IMR-90 (cell line): ENCODE measurements around the gene ST7. TPM values are rescaled to one million over a fixed set of nuclear protein-coding genes. Genes with fewer than 3 reads are reported as not detected.
A peak's percentile ranks its signal among the peaks of the same experiment; 100 is the strongest.

Source experiments
- ATAC-seq: fragments of 200-7000 bp; cut with Tn5 transposase; 2 replicates; pipeline ENCODE4 v1.9.1; 2020; ENCODE audit warnings: low read depth, mild to moderate bottlenecking, moderate library complexity
- BruUV-seq: library from RNA; stranded (reverse); fragments of 400-500 nt; replicated peaks from 2 replicates; lab custom pipeline; 2021; lab: Mats Ljungman, UMichigan
- CTCF ChIA-PET: fragments of 300-600 bp; formaldehyde crosslinking; extraction: SDS; loops from one replicate; lab custom pipeline; 2021; ENCODE audit warnings: antibody characterized with exemption; lab: Yijun Ruan, JAX
- POLR2A ChIA-PET: fragments of 300-600 bp; sonication (Branson Sonifier 250); formaldehyde crosslinking; loops from one replicate; lab custom pipeline; 2022; ENCODE audit warnings: antibody characterized with exemption; ENCODE audit not compliant: unreplicated experiment; lab: Charles Lee
- DNase-seq: peaks from one replicate; pipeline ENCODE4 v3.0.0; 2013
- H2AFZ ChIP-seq: replicated peaks from 2 replicates; pipeline ENCODE3; 2013; ENCODE audit warnings: low read length, mild to moderate bottlenecking; ENCODE audit not compliant: poor library complexity
- H2AK5ac ChIP-seq: 2 replicates; pipeline ENCODE4 v1.6.1; 2013; ENCODE audit warnings: low read depth, low read length, inconsistent platforms
- H2AK9ac ChIP-seq: replicated peaks from 2 replicates; pipeline ENCODE3; 2013; ENCODE audit warnings: mild to moderate bottlenecking, low read depth, low read length, moderate library complexity; ENCODE audit not compliant: poor library complexity
- H2BK120ac ChIP-seq: 2 replicates; pipeline ENCODE4 v1.6.1; 2013; ENCODE audit warnings: low read depth, low read length, inconsistent platforms
- H2BK15ac ChIP-seq: 3 replicates; pipeline ENCODE4 v1.6.1; 2013; ENCODE audit warnings: low read depth, low read length, inconsistent platforms
- H2BK20ac ChIP-seq: 2 replicates; pipeline ENCODE4 v1.6.1; 2013; ENCODE audit warnings: low read depth, mild to moderate bottlenecking, inconsistent platforms, low read length, moderate library complexity
- H2BK5ac ChIP-seq: 2 replicates; pipeline ENCODE4 v1.6.1; 2013; ENCODE audit warnings: mild to moderate bottlenecking, low read depth, low read length, inconsistent platforms; ENCODE audit not compliant: poor library complexity, severe bottlenecking
- H3K14ac ChIP-seq: replicated peaks from 2 replicates; pipeline ENCODE4 v1.6.1; 2013; ENCODE audit warnings: low read depth, low read length, inconsistent platforms
- H3K18ac ChIP-seq: 2 replicates; pipeline ENCODE4 v1.6.1; 2013; ENCODE audit warnings: low read depth, low read length, control low read depth
- H3K23ac ChIP-seq: 2 replicates; pipeline ENCODE4 v1.6.1; 2013; ENCODE audit warnings: low read depth, low read length, inconsistent platforms
- H3K27ac ChIP-seq: 2 replicates; pipeline ENCODE4 v1.5.1; 2013; ENCODE audit warnings: mild to moderate bottlenecking, control low read depth, low read length; ENCODE audit not compliant: insufficient read depth
- H3K27me3 ChIP-seq: 2 replicates; pipeline ENCODE4 v1.6.1; 2013; ENCODE audit warnings: low read length; ENCODE audit not compliant: control insufficient read depth, insufficient read depth
- H3K36me3 ChIP-seq: 2 replicates; pipeline ENCODE4 v1.6.1; 2013; ENCODE audit warnings: low read length, mixed read lengths; ENCODE audit not compliant: control insufficient read depth, insufficient read depth
- H3K4ac ChIP-seq: 2 replicates; pipeline ENCODE4 v1.6.1; 2013; ENCODE audit warnings: low read depth, low read length, inconsistent platforms
- H3K4me1 ChIP-seq: 2 replicates; pipeline ENCODE4 v1.6.1; 2013; ENCODE audit warnings: low read length, mixed read lengths; ENCODE audit not compliant: control insufficient read depth, insufficient read depth
- H3K4me2 ChIP-seq: 2 replicates; pipeline ENCODE4 v1.6.1; 2013; ENCODE audit warnings: low read depth, mild to moderate bottlenecking, control low read depth, low read length, moderate library complexity
- H3K4me3 ChIP-seq: 2 replicates; pipeline ENCODE4 v1.5.1; 2013; ENCODE audit warnings: low read depth, mild to moderate bottlenecking, control low read depth, low read length, moderate library complexity; ENCODE audit not compliant: insufficient read depth
- H3K56ac ChIP-seq: 2 replicates; pipeline ENCODE4 v1.6.1; 2013; ENCODE audit warnings: low read length, inconsistent platforms; ENCODE audit not compliant: insufficient read depth; ENCODE audit errors: extremely low read depth
- H3K79me1 ChIP-seq, 2 experiments: 2 replicates each; pipeline ENCODE4 v1.6.1; 2013; ENCODE audit warnings: low read length in 2 of 2, inconsistent platforms in 1 of 2, low read depth in 1 of 2
- H3K9ac ChIP-seq: 2 replicates; pipeline ENCODE4 v1.6.1; 2013; ENCODE audit warnings: low read depth, low read length, control low read depth
- H3K9me1 ChIP-seq: 2 replicates; pipeline ENCODE4 v1.6.1; 2013; ENCODE audit warnings: low read length, inconsistent platforms; ENCODE audit not compliant: insufficient read depth
- H3K9me3 ChIP-seq: 2 replicates; pipeline ENCODE4 v1.6.1; 2013; ENCODE audit warnings: low read length; ENCODE audit not compliant: control insufficient read depth, insufficient read depth
- H4K20me1 ChIP-seq: 2 replicates; pipeline ENCODE4 v1.6.1; 2013; ENCODE audit warnings: low read length, inconsistent platforms; ENCODE audit not compliant: insufficient read depth
- H4K5ac ChIP-seq: 2 replicates; pipeline ENCODE4 v1.6.1; 2013; ENCODE audit warnings: mild to moderate bottlenecking, low read depth, low read length, control low read depth
- H4K8ac ChIP-seq, 2 experiments: 2 replicates each; pipeline ENCODE4 v1.6.1; 2013; ENCODE audit warnings: low read depth in 2 of 2, low read length in 2 of 2, control low read depth in 1 of 2, inconsistent platforms in 1 of 2
- H4K91ac ChIP-seq: 2 replicates; pipeline ENCODE4 v1.6.1; 2013; ENCODE audit warnings: low read depth, low read length, inconsistent platforms; ENCODE audit not compliant: insufficient read depth
- NFE2L2 ChIP-seq: fragments of 150-350 bp; IDR thresholded peaks from 2 replicates; pipeline ENCODE4 v1.6.1; 2016; ENCODE audit warnings: low read depth, mild to moderate bottlenecking, low read length
- dilution Hi-C: fragments of 300-500 bp; cut with HindIII; formaldehyde crosslinking; loops from one replicate; pipeline ENCODE4 v1.14.3; 2018; ENCODE audit warnings: low sequenced_read_pairs; ENCODE audit not compliant: unreplicated experiment
- in situ Hi-C: fragments of 300-500 bp; cut with MboI; formaldehyde crosslinking; loops from 3 replicates; pipeline ENCODE4 v1.14.3; 2019; ENCODE audit warnings: low sequenced_read_pairs, inconsistent platforms, mixed read lengths
- intact Hi-C: fragments of 100-400 bp; cut with micrococcal nuclease; formaldehyde crosslinking; loops from 2 replicates; pipeline ENCODE4 v1.10.0; 2022
- polyA plus RNA-seq, 3 experiments: library from polyadenylated mRNA; depleted of rRNA; stranded (reverse); fragments of >200 nt; gene quantifications; 2 replicates each; pipeline ENCODE4 v1.2.3, GENCODE V29; 2012; ENCODE audit warnings: low replicate concordance in 1 of 3
- total RNA-seq: library from RNA; depleted of rRNA; stranded (reverse); fragments of >200 nt; gene quantifications from 2 replicates; pipeline ENCODE4 v1.2.3, GENCODE V29; 2012
- TF ChIP-seq, protein P1 (sequence below): fragments of 150-350 bp; IDR thresholded peaks from 2 replicates; pipeline ENCODE4 v1.6.1; 2016; ENCODE audit warnings: low read depth, mild to moderate bottlenecking, low read length, moderate library complexity, borderline replicate concordance

Gene ST7
- total and polyA plus RNA-seq, 2 of the 4 experiments (the other 2 are of a cell fraction): 18.6 to 26.0 TPM

- no peak for ATAC-seq
- Histone ChIP-seq H2BK15ac (no peak overlapping the region), H3K4me1 (peaks cover 2% of the 10 kb centered on the region), H3K9me3 (no peaks in the 10 kb centered on the region), H3K14ac (no peak overlapping the region), H3K9me1 (no peaks in the 10 kb centered on the region; the same call in 1 of the 2 replicates), H4K91ac (no peak overlapping the region), H3K27me3 (no peaks in the 10 kb centered on the region), H4K5ac (no peak overlapping the region), H4K20me1 (no peaks in the 10 kb centered on the region), H3K56ac (no peak overlapping the region), H2BK120ac (no peak overlapping the region), H3K4me2 (no peak overlapping the region), H3K79me1 (peaks cover 29 to 37% of the 10 kb centered on the region in 2 experiments), H3K4me3 (no peak overlapping the region), H3K23ac (no peak overlapping the region), H3K9ac (no peak overlapping the region), H3K36me3 (no peaks in the 10 kb centered on the region), H4K8ac (no peak overlapping the region), H3K4ac (no peak overlapping the region), H2BK20ac (no peak overlapping the region), H2BK5ac (no peak overlapping the region), H3K27ac (no peak overlapping the region), H3K18ac (no peak overlapping the region), H2AFZ (no peak overlapping the region), H2AK5ac (0 out of 2 replicates have a peak overlapping the region, but pooled peaks have one; percentile 15), H2AK9ac (no peak overlapping the region)
- no peak for DNase-seq
- CTCF ChIA-PET: no interaction called here
- dilution Hi-C loops: no loop called here
- BruUV-seq: no TSS peak
- TF ChIP-seq, protein P1, sequence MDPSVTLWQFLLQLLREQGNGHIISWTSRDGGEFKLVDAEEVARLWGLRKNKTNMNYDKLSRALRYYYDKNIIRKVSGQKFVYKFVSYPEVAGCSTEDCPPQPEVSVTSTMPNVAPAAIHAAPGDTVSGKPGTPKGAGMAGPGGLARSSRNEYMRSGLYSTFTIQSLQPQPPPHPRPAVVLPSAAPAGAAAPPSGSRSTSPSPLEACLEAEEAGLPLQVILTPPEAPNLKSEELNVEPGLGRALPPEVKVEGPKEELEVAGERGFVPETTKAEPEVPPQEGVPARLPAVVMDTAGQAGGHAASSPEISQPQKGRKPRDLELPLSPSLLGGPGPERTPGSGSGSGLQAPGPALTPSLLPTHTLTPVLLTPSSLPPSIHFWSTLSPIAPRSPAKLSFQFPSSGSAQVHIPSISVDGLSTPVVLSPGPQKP: no peak
- TF ChIP-seq NFE2L2: no peak
- POLR2A ChIA-PET: no interaction called here
- intact Hi-C loops: no loop called here
- in situ Hi-C loops: no loop called here
Measured at GRCh38 chr7:117053432-117053831, 100.1 kb downstream of the ST7 start.
